GM19372 (cell line): ENCODE measurements around the gene VEGFB.

ENCODE experiments used
- ATAC-seq: cut with Tn5 transposase; IDR thresholded peaks from one replicate; pipeline ENCODE4 v1.9.1; 2021; ENCODE audit warnings: mild to moderate bottlenecking, low read depth, moderate library complexity; ENCODE audit not compliant: unreplicated experiment

VEGFB gene

DNA sequence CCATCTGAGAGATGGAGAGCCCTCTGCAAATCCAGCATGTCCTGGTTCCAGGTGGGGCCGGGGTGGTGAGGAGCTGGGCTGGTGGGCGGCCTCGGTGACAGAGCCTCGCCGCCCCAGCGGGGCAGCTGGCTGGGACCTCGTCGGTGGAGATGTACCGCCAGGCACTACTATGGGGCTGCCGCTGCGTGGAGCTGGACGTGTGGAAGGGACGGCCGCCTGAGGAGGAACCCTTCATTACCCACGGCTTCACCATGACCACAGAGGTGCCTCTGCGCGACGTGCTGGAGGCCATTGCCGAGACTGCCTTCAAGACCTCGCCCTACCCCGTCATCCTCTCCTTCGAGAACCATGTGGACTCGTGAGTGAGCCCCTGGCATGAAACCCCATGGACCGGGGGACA lies 24.0 kb downstream of the VEGFB start:
- ATAC-seq = no peak

DNA sequence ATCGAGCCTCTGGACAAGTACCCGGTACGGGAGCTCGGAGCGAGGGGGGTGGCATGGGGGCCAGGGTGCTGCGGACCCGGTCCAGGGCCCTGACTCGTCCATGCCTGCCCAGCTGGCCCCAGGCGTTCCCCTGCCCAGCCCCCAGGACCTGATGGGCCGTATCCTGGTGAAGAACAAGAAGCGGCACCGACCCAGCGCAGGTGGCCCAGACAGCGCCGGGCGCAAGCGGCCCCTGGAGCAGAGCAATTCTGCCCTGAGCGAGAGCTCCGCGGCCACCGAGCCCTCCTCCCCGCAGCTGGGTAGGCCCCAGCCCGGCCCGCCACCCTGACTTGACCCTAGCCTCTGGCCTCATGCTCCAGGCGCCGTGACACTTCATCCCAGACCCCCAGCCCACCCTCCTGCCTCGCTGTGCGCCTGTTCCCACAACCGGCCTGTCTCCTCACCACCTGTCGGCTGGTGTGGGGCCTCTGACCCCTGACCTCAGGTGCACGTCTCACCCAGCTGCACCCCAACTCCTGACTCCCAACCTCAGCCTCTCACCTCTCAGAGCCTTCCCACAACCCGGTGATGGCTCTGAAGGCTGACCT lies 24.7 kb downstream of the VEGFB start:
- no peak for ATAC-seq

DNA sequence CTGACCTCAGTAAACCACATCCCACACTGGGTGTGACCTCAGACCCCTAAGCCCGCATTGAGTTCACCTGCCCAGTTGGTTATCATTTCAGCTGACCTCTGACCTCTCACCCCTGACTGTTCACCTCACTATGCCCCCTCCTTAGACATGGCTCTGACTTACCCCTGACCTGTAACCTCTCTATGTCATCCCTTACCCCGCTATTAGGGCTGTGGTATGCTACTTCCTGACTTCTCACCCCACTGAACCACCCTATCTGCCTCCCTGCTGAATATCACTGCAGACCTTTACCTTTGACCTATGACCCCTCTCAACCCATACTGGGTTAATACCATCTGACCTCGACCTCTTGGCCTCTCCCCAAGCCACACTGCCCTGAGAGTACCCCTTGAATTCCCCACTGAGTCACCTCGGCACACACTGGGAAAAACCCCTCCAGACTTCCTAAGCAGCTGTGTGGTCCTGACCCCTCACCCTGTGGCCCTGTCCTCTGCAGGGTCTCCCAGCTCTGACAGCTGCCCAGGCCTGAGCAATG lies 25.2 kb downstream of the VEGFB start:
- no peak for ATAC-seq

DNA sequence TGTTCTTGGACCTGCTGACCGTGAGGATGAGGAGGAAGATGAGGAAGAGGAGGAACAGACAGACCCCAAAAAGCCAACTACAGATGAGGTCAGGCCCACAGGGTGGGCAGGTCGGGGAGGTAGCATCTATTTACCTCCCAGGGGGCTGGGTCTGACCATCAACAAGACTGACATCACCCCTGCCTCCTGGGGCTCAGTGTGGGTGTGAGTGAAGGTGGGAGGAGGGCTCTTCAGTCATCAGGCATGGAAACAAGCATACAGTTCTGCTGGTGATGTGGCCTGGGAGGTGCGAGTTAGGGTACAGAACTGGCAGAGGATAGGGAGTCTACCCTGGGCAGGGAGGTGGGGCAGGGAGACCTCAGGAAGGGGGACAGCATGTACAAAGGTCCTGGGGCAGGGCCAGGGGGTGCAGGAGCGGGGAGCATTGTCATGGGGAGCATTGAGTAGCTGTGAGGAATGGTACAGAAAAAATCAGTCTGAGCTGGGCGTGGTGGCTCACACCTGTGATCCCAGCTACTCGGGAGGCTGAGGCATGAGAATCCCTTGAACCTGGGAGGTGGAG lies 25.8 kb downstream of the VEGFB start:
- no peak for ATAC-seq

DNA sequence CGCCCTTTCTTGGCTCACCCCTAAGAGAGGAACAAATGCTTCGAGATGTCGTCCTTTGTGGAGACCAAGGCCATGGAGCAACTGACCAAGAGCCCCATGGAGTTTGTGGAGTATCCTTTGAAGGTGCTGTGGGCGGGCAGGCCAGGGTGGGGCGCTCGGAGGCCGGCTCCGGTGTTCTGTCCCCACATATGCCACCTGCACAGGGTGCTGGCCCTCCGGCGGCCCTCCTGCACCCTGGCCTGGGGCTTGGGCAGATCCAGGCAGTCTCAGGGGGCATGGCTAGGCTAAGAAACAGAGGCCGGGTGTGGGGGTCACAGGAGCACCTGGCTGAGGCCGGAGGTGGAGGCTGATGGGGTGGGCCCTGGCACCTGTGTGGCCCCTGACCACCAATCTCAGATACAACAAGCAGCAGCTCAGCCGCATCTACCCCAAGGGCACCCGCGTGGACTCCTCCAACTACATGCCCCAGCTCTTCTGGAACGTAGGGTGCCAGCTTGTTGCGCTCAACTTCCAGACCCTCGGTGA lies 27.2 kb downstream of the VEGFB start:
- ATAC-seq = no peak

DNA sequence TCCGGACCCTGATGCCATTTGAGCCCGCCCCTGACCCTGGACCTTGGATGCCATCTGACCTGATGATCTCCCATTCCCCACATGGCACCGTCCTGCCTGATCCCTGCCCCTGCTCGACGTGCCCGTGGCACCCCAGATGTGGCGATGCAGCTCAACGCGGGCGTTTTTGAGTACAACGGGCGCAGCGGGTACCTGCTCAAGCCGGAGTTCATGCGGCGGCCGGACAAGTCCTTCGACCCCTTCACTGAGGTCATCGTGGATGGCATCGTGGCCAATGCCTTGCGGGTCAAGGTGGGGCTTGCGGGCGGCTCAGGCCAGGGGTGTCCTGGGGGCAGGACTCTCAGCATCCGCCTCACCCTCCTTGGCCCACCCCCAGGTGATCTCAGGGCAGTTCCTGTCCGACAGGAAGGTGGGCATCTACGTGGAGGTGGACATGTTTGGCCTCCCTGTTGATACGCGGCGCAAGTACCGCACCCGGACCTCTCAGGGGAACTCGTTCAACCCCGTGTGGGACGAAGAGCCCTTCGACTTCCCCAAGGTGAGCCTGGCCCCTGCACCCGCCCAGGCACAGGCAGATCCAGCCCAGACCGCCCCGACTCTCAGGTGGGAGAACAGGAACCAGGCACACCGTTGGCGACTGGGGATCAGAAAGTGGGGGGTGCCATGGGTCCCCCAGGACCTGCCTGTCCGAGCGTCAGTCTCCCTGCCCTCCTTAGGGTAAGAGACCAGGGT lies 28.1 kb downstream of the VEGFB start:
- ATAC-seq = no peak

DNA sequence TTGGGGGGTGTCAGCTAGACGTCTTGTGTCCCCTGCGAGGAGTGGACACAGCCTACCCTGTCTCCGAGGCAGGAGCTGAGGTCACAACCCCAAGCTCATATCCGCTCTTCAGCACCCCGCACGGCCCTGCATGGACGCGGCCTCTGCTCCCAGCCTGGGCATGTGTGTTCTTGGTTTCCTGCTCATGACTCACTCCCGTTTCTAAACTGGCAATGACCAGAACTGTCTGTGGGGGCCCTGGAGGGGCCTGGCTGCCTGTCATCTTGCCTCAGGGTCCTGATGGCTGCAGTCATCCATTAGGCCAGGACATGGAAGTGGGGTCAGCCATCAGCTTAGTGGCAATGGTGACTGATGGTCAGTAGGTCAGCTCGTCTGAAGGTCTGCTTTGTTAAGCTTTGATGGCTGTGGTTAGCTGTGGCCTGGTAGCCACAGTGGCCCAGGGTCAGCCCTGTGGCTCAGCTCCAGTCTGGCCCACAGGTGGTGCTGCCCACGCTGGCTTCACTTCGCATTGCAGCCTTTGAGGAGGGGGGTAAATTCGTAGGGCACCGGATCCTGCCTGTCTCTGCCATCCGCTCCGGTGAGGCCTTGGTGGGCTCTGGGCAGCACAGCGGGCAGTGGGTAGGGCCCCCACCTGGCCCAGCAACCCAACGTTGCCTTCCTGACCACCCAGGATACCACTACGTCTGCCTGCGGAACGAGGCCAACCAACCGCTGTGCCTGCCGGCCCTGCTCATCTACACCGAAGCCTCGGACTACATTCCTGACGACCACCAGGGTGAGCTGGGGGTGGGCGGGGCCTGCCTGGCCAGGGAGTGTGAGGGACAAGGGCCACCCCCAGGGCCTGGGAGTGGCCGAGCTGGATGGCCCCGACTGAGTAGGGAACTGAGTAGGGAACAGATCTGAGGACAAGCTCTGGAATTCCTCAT lies 28.9 kb downstream of the VEGFB start:
- no peak for ATAC-seq

DNA sequence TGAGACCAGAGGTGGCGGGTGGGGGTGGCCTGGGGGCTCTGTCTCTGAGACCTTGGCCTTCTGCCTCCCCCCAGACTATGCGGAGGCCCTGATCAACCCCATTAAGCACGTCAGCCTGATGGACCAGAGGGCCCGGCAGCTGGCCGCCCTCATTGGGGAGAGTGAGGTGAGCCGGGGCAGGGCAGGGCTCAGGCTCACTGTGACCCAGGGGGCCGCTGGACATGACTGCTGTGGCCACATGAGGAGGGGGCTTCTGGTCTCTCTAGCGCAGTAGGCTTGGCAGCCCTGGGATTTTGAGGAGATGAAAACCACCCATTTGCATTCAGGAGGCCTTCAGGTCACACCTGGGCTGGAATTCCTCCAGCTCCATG lies 29.5 kb downstream of the VEGFB start:
- no peak for ATAC-seq

DNA sequence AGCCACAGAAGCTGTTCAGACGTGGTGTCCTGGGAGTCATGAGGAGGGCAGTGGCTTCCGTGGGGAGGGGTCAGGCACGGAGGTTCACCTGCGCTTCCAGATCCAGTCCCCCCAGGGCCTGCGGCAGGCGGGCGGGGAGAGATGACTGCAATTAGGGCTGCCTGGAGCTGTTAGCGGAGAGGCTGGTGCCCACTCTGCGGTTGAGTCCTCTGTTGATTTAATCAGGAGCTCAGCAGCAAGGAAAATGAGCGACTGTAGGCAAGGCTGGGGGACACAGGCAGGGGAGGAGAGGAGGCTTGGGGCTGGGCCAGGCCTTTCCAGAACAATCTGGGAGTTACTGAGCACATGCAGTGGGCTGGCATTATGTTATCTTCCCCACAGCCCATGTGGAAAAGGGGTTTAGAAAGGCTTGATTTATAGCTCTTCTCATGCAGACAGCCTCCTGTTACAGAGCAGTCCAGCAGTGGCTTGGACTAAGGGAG lies 30.0 kb downstream of the VEGFB start:
- ATAC-seq = no peak

DNA sequence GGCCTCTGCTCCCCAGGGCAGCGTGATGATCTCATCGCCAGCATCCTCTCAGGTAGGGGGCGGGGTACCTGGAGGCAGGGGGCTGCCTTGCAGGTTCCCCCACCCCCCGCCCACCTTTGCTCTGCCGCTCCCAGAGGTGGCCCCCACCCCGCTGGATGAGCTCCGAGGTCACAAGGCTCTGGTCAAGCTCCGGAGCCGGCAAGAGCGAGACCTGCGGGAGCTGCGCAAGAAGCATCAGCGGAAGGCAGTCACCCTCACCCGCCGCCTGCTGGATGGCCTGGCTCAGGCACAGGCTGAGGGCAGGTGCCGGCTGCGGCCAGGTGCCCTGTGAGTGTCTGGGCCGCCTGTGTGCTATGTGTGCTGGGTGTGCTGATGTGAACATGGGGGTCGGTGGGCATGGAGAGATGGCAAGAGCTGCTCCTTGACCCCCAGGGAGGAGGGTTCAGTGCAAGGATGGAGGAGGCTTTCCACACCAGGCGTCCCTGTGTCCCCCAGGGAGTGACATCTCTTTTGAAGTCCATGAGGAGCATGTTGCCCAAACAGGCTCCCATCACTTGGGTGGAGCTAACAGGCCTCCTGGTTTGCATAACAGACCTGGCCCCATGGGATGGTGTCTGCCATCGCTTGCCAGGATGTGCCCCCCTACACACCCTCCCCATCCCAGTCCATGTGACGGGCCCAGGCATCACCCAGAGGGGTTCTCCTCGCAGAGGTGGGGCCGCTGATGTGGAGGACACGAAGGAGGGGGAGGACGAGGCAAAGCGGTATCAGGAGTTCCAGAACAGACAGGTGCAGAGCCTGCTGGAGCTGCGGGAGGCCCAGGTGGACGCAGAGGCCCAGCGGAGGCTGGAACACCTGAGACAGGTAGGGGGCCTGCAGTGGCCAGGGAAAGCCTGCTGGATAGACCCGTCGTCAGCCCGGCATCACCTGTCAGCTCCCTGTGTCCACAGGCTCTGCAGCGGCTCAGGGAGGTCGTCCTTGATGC lies 31.1 kb downstream of the VEGFB start:
- ATAC-seq = no peak

DNA sequence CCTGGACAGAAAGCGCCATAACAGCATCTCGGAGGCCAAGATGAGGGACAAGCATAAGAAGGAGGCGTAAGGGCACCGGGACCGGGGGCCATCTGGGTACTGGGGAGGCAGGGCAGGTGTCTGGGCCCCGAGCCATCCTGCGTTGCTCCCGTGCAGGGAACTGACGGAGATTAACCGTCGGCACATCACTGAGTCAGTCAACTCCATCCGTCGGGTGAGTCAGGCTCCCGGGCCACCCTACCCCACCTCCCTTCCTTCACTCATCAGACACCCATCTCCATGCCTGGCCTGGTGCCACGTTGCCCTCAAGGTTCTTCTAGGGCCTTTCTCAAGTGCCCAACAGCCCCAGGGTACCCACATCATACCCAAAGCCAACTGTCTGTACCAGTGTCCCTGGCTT lies 32.0 kb downstream of the VEGFB start:
- no peak for ATAC-seq

DNA sequence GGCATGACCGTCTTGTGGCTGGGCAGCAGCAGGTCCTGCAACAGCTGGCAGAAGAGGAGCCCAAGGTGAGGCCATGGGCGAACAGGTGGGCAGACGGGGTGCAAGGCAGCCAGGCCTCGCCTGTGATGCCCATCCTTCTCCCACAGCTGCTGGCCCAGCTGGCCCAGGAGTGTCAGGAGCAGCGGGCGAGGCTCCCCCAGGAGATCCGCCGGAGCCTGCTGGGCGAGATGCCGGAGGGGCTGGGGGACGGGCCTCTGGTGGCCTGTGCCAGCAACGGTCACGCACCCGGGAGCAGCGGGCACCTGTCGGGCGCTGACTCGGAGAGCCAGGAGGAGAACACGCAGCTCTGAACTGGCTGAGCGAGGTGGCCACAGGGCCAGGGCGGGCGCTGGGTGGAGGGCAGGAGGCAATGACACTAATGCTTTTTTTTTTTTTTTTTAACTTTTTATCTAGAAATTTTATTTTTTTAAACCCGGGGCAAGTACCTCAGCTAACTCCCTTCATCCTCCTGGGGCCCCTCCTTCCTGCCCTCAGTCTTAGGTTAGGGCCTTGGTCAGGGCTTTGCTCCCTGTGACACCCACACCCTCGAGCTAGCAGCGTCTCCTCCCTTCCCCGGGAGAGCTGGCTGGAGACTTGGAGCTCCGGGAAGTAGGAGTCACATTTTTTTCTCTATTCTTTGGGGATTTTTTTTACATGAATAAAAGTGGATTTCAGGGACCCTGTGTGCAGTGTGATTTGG lies 33.0 kb downstream of the VEGFB start:
- ATAC-seq = no peak

DNA sequence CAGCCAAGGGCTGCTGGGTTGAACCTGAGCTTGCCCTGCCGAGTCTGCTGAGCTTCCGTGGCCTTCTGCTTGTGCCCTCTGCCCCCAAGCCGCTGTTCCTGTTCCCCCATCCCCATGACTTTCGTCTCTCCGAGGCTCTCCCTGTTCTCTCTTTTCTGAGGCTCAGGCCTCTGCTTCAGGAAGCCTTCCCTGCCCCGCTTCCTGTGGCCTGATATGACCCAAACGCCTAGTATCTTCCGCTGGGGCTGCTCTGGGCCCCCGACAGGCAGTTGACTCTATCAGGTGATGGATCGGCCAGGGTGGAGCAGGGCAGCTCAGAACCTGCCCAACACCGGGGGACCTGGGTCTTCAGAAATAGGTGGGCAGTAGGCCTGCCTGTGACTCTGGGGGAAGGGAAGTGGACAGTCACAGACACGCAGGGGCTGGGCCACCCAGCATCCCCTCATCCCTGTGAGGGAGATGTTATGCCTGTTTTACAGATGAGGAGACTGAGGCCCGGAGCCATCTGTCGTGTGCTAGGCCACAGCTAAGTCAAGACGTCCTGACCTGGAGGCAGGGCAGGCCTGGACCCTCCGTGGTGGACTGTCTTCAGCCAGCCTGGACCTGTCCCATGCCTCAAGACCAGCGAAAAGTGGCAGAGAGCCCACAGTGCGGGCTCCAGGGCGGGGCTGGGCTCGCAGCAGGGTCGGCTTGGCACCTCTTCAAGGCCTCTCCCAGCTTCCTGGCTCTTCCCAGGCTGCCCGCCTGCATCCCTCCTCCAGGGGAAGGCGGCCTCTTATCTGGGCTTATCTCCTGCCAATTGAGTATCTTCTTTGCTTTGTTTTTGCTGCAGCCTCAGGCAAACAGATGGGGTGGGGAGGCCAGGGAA lies 33.9 kb downstream of the VEGFB start:
- ATAC-seq = no peak

DNA sequence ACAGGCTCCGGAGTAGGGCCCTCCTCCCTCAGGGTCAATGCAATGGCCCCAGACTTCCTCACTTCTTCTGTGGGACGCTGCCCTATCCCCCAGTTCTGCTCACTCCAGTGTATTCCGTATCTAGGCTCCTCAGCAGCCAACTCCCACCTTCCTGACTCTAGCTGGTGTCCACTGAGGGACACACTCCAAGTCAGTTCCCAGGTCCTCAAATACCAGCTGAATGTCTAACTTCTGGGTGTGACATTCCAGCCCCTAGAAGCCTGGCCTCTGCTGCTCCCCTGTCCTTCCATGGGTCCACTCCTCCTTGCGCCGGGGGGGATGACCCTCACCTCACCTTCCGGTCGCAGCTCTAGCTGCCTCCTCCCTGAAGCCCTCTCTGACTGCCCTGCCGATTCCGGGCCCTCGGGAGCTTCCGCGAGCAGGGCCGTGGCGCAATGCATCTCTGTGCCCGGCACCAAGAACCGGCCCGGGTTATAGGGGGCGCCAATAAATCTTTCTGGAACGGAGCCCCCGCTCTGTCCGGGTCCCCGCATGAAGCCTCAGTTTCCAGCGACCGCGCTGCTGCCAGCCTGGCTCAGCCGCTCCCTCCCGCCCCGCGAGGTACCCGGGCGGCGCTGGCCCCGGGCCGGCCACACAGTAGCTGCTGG lies 34.6 kb downstream of the VEGFB start:
- peak; percentile 3 for ATAC-seq

DNA sequence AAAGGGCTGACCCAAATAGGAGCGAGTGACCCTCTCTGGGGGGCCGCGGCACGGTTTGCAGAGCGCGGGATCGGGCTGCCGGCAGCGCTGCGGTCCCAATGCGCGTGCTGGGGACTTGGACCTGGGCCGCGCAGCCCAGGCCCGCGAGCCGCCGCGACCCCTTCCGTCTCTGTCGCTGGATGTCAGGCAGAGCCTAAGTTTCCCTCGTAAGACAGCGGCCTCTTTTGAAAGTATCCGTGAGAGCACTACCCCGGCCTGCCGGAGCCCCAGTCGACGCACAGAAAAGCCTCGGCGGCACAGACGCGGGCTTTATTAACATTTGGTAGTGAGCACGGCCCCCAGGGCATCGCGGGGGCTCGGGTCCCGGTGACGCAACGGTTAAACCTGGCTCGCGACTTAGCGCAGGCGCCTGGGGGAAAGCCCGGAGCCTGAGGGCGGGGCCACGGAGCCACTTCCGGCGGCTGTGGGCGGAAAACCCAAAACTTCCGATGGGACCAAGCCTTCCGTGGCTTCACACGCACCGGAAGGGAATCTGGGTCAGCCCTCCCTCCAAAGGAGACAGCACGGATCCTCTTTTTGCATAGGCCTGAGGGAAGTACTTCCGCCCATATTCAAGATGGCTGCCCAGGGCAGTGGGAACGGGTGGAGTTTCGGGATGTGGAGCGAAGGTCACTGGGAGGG lies 35.3 kb downstream of the VEGFB start:
- ATAC-seq = peak; percentile 64

DNA sequence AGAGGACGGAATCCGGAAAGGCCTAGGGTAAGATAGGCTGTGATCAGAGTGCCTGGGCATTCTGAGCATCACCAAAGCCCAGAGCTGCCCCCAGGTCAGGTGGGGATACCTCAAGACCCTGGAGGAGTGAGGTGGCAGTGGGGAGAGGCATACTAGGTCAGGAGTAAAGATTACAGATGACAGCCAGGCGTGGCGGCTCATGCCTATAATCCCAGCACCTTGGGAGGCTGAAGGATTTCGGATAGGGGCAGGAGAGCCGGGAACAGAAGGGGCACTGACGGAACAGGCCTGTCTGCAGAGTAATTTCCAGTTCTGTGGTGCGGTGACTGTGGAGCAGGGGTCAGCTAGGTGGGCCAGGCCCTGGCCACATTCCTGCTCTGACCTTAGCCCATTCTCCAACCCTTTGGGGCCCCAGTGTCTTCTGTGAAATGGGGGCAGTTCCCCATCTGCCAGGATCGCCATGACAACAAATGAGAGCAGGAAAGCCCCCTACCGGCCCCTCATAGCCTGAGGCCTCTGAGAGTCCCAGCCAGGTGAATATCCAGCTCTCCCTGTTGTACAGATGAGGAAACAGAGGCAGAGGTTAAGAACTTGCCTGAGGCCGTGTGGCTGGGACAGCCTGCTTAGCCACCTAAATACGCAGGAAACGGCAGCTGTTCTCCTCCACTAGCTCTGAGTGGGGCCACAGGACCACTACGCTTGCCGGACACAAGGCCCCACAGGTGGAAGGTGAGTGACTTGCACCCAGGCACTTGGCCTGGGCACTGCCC lies 40.8 kb downstream of the VEGFB start:
- no peak for ATAC-seq
